ENCODE data around the gene TFEB.

DNA sequence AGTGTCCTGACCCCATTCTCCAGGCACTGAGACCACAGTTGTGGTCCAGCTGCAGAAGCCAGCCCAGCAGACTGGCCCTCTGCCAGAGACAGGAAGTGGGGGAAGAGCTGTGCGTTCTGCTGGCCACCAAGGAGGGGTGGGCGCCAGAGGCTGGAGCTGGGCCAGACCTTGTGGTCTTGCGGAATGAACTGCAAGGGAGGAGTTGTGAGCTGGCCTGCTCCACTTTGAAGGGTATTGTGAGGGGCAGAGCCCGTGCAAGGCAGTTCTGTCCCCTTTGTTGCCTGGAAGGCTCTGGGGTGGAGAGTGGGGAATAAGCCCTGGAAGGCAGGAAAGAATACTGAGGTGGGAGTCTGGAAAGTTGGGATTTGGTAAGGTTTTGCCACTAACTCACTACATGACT lies 100.8 kb downstream of the TFEB start:
- TF ChIP-seq, protein P1, sequence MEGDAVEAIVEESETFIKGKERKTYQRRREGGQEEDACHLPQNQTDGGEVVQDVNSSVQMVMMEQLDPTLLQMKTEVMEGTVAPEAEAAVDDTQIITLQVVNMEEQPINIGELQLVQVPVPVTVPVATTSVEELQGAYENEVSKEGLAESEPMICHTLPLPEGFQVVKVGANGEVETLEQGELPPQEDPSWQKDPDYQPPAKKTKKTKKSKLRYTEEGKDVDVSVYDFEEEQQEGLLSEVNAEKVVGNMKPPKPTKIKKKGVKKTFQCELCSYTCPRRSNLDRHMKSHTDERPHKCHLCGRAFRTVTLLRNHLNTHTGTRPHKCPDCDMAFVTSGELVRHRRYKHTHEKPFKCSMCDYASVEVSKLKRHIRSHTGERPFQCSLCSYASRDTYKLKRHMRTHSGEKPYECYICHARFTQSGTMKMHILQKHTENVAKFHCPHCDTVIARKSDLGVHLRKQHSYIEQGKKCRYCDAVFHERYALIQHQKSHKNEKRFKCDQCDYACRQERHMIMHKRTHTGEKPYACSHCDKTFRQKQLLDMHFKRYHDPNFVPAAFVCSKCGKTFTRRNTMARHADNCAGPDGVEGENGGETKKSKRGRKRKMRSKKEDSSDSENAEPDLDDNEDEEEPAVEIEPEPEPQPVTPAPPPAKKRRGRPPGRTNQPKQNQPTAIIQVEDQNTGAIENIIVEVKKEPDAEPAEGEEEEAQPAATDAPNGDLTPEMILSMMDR (IDR thresholded peaks at IDR 0.05) = no peak
- no peak for TF ChIP-seq POLR2AphosphoS5 (IDR thresholded peaks at IDR 0.05; ENCODE audit: insufficient read depth in 1 of 2, low read depth in 1 of 2)
